Measurements from ENCODE around the gene ZNF514. TPM values are rescaled to one million over a fixed set of nuclear protein-coding genes. Genes with fewer than 3 reads are reported as not detected.

Gene ZNF514
- total RNA-seq, 1 donor from 2014 or later: 10.7 TPM

DNA sequence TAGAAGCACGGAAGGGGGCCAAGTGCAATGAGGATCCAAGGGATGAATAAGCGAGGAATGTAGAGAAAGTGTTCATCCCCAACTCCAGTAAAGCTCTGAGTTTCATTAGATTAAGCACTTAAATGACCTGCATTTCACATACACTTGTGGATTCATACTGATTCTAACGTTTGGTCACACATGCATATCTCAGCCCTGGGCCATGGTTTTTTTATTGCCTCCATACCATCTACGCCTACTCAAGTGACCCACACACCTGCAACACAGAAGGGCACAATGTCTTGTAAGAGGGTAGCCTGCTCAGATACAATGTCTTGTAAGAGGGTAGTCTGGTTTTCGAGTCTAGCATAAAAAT lies 37.5 kb downstream of the ZNF514 start:
- TF ChIP-seq, protein P1, sequence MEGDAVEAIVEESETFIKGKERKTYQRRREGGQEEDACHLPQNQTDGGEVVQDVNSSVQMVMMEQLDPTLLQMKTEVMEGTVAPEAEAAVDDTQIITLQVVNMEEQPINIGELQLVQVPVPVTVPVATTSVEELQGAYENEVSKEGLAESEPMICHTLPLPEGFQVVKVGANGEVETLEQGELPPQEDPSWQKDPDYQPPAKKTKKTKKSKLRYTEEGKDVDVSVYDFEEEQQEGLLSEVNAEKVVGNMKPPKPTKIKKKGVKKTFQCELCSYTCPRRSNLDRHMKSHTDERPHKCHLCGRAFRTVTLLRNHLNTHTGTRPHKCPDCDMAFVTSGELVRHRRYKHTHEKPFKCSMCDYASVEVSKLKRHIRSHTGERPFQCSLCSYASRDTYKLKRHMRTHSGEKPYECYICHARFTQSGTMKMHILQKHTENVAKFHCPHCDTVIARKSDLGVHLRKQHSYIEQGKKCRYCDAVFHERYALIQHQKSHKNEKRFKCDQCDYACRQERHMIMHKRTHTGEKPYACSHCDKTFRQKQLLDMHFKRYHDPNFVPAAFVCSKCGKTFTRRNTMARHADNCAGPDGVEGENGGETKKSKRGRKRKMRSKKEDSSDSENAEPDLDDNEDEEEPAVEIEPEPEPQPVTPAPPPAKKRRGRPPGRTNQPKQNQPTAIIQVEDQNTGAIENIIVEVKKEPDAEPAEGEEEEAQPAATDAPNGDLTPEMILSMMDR (IDR thresholded peaks at IDR 0.05): no peak
- H3K4me1 ChIP-seq: peaks cover 9 to 13% of the 10 kb centered on the region in 2 donors
- H3K36me3 ChIP-seq: no peaks in the 10 kb centered on the region
- intact Hi-C loops (cut with DNase I): loop anchor here (1.0 kb wide), 2 partner anchors 43 to 85 kb away; partner anchors contain the start of genes ZNF2 and ZNF892
- peak overlapping the region; percentile 87 to 99 for H3K4me3 ChIP-seq
- peak overlapping the region; percentile 94 to 98 for H3K27ac ChIP-seq
- no peak for DNase-seq (ENCODE audit: low spot score in 2 of 2)
- no peaks in the 10 kb centered on the region for H3K27me3 ChIP-seq
- no peaks in the 10 kb centered on the region for H3K9me3 ChIP-seq

GRCh38 chr2:95121407-95122196 lies 38.0 kb downstream of the ZNF514 start, which contains the start of gene MRPS5:
MRPS5 (minus strand) TSS chr2:95121808; CDS start chr2:95121791, 17 bp downstream.
- H3K4me3 ChIP-seq: peak within 1 kb of the TSS; percentile 87 to 99
- intact Hi-C loops (cut with DNase I): loop anchor here (1.0 kb wide), 2 partner anchors 44 to 86 kb away; partner anchors contain the start of genes ZNF2 and ZNF892
- TF ChIP-seq, protein P1 (IDR thresholded peaks at IDR 0.05): peak in 2 of 3 experiments; percentile 18 to 28

GRCh38 chr2:95121093-95121406 lies 38.6 kb downstream of the ZNF514 start:
- intact Hi-C loops (cut with DNase I): no loop called here
- no peaks in the 10 kb centered on the region for H3K27me3 ChIP-seq
- no peaks in the 10 kb centered on the region for H3K9me3 ChIP-seq
- H3K36me3 ChIP-seq: peaks cover 5 to 7% of the 10 kb centered on the region in 2 donors
- H3K4me3 ChIP-seq: peak overlapping the region; percentile 87 to 99
- H3K27ac ChIP-seq: peak overlapping the region; percentile 94 to 98
- no peak for DNase-seq (ENCODE audit: low spot score in 2 of 2)
- TF ChIP-seq, protein P1 (IDR thresholded peaks at IDR 0.05): no peak
- peaks cover 9 to 13% of the 10 kb centered on the region in 2 donors for H3K4me1 ChIP-seq

More at GRCh38 chr2:95121407-95122196, 38.0 kb downstream of the ZNF514 start, which contains the start of gene MRPS5:
- Histone ChIP-seq H3K9me3 (no peaks in the 10 kb centered on the region), H3K27me3 (no peaks in the 10 kb centered on the region), H3K36me3 (peaks cover 3% of the 10 kb centered on the region in 2 donors), H3K4me1 (peaks cover 9 to 13% of the 10 kb centered on the region in 2 donors), H3K27ac (peak within 1 kb of the TSS; percentile 94 to 98)
- peak; percentile 26 to 89 for DNase-seq (ENCODE audit: low spot score in 2 of 2)

- TF ChIP-seq, protein P1 (IDR thresholded peaks at IDR 0.05): peak; percentile 30 to 63 (median 57)
- no peak for DNase-seq (ENCODE audit: low spot score in 2 of 2)
- H3K4me1 ChIP-seq: peaks cover under 1 to 12% of the 10 kb centered on the region in 2 donors
- H3K27me3 ChIP-seq: no peaks in the 10 kb centered on the region
- no peak overlapping the region for H3K4me3 ChIP-seq
- no peak overlapping the region for H3K27ac ChIP-seq
- H3K36me3 ChIP-seq: peaks cover 25 to 53% of the 10 kb centered on the region in 2 donors
- H3K9me3 ChIP-seq: no peaks in the 10 kb centered on the region
- intact Hi-C loops (cut with DNase I): no loop called here
Observed at GRCh38 chr2:95115418-95115817, 44.2 kb downstream of the ZNF514 start.

GRCh38 chr2:95113464-95113863 lies 46.2 kb downstream of the ZNF514 start:
- TF ChIP-seq, protein P1 (IDR thresholded peaks at IDR 0.05): no peak
- peaks cover 37 to 72% of the 10 kb centered on the region in 2 donors for H3K36me3 ChIP-seq
- H3K4me1 ChIP-seq: peaks cover 0 to 6% of the 10 kb centered on the region in 2 donors
- H3K27ac ChIP-seq: no peak overlapping the region
- no peaks in the 10 kb centered on the region for H3K9me3 ChIP-seq
- no peaks in the 10 kb centered on the region for H3K27me3 ChIP-seq
- no peak for DNase-seq (ENCODE audit: low spot score in 2 of 2)
- no peak overlapping the region for H3K4me3 ChIP-seq
- intact Hi-C loops (cut with DNase I): no loop called here
